Chondrocyte (in vitro differentiated cells): Measurements from ENCODE around the gene ABHD16A. TPM values are rescaled to one million over a fixed set of nuclear protein-coding genes. Genes with fewer than 3 reads are reported as not detected.
A peak's percentile ranks its signal among the peaks of the same experiment; 100 is the strongest.

Experiments used
- DNase-seq: peaks from one replicate; pipeline ENCODE4 v3.0.0; 2021; ENCODE audit warnings: mixed read lengths, low spot score
- H3K27ac Mint-ChIP-seq: one replicate; pipeline ENCODE4 v1.8.0; 2021; ENCODE audit warnings: mild to moderate bottlenecking, moderate library complexity, mixed read lengths; ENCODE audit not compliant: unreplicated experiment
- H3K27me3 Mint-ChIP-seq: 2 replicates; pipeline ENCODE4 v1.8.0; 2021; ENCODE audit warnings: low read depth, mixed read lengths
- H3K36me3 Mint-ChIP-seq: 2 replicates; pipeline ENCODE4 v1.8.0; 2021; ENCODE audit warnings: low read depth, mixed read lengths
- H3K4me1 Mint-ChIP-seq: 2 replicates; pipeline ENCODE4 v1.8.0; 2021; ENCODE audit warnings: low read depth, mild to moderate bottlenecking, mixed read lengths
- H3K4me3 Mint-ChIP-seq: one replicate; pipeline ENCODE4 v1.8.0; 2021; ENCODE audit warnings: mild to moderate bottlenecking, moderate library complexity, mixed read lengths; ENCODE audit not compliant: unreplicated experiment
- H3K9me3 Mint-ChIP-seq: 2 replicates; pipeline ENCODE4 v1.8.0; 2021; ENCODE audit warnings: low read depth, mixed read lengths
- CTCF ChIP-seq: fragments of 200-600 bp; sonication (generic); IDR thresholded peaks from 2 replicates; pipeline ENCODE4 v1.5.0; 2021; ENCODE audit warnings: antibody characterized with exemption, mild to moderate bottlenecking, moderate library complexity
- total RNA-seq: library from RNA; stranded (reverse); gene quantifications from 3 replicates; pipeline ENCODE4 v1.2.1, GENCODE V29; 2021

Gene ABHD16A
- total RNA-seq, 1 donor from 2014 or later, result 27.8 TPM

- no peak for DNase-seq
- peak; percentile 48 for TF ChIP-seq CTCF
- H3K9me3 Mint-ChIP-seq, result no peaks in the 10 kb centered on the region
- no peaks in the 10 kb centered on the region for H3K27me3 Mint-ChIP-seq
- H3K4me1 Mint-ChIP-seq, result peaks cover 34% of the 10 kb centered on the region
- peak overlapping the region; percentile 99 for H3K27ac Mint-ChIP-seq
- H3K4me3 Mint-ChIP-seq, result peak overlapping the region; percentile 89
- peaks cover 12% of the 10 kb centered on the region for H3K36me3 Mint-ChIP-seq
Measured at GRCh38 chr6:31652925-31653724, 50.0 kb downstream of the ABHD16A start.

- no peak for DNase-seq
- Mint-ChIP-seq H3K4me3 (peak overlapping the region; percentile 89), H3K4me1 (peaks cover 28% of the 10 kb centered on the region), H3K27me3 (no peaks in the 10 kb centered on the region), H3K36me3 (peaks cover 23% of the 10 kb centered on the region), H3K9me3 (no peaks in the 10 kb centered on the region), H3K27ac (peak overlapping the region; percentile 99)
- TF ChIP-seq CTCF, result no peak
Measured at GRCh38 chr6:31651602-31652191, 51.4 kb downstream of the ABHD16A start.

GRCh38 chr6:31645325-31645724 lies 57.8 kb downstream of the ABHD16A start:
- no peak overlapping the region for H3K4me3 Mint-ChIP-seq
- TF ChIP-seq CTCF, result no peak
- peak overlapping the region; percentile 33 for H3K27ac Mint-ChIP-seq
- peaks cover 41% of the 10 kb centered on the region for H3K36me3 Mint-ChIP-seq
- DNase-seq, result no peak
- no peaks in the 10 kb centered on the region for H3K27me3 Mint-ChIP-seq
- no peaks in the 10 kb centered on the region for H3K9me3 Mint-ChIP-seq
- H3K4me1 Mint-ChIP-seq, result peaks cover 7% of the 10 kb centered on the region

- Mint-ChIP-seq H3K36me3 (peaks cover 36% of the 10 kb centered on the region), H3K27me3 (no peaks in the 10 kb centered on the region), H3K4me1 (no peaks in the 10 kb centered on the region), H3K4me3 (no peak overlapping the region), H3K9me3 (no peaks in the 10 kb centered on the region), H3K27ac (no peak overlapping the region)
- TF ChIP-seq CTCF, result no peak
- no peak for DNase-seq
Measured at GRCh38 chr6:31643818-31644454, 59.2 kb downstream of the ABHD16A start.

GRCh38 chr6:31642798-31643570 lies 60.1 kb downstream of the ABHD16A start:
- no peak for DNase-seq
- H3K27me3 Mint-ChIP-seq, result no peaks in the 10 kb centered on the region
- H3K4me3 Mint-ChIP-seq, result no peak overlapping the region
- H3K36me3 Mint-ChIP-seq, result peaks cover 34% of the 10 kb centered on the region
- TF ChIP-seq CTCF, result no peak
- H3K27ac Mint-ChIP-seq, result no peak overlapping the region
- H3K4me1 Mint-ChIP-seq, result no peaks in the 10 kb centered on the region
- H3K9me3 Mint-ChIP-seq, result no peaks in the 10 kb centered on the region
